GM12801 (cell line): Measurements from ENCODE around the gene TOM1L2.

Source experiments
- TF ChIP-seq, protein P1 (sequence below): IDR thresholded peaks from one replicate; pipeline ENCODE4 v1.5.1; 2011; ENCODE audit warnings: control low read depth; ENCODE audit not compliant: insufficient read length; ENCODE audit errors: extremely low read depth

TOM1L2 gene

DNA sequence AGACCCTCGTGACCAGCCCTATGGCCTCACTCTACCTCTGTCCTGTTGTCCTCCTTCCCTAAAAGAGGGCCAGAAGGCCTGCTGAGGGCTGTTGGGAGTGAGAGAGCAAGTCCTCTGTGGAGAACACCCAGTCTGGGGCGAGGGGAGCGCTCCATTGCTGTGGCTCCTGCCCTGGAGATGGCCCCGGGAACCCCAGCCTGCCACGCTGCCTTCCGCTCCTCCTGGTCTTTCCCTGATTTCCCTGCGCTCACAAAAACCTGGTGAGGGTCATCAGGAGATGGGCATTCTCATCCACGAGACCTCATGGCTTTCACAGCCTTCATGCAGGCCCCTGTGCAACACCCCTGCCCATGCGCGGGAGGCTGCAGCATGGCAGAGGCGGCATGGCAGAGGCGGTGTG lies 21.7 kb upstream of the TOM1L2 start:
- TF ChIP-seq, protein P1, sequence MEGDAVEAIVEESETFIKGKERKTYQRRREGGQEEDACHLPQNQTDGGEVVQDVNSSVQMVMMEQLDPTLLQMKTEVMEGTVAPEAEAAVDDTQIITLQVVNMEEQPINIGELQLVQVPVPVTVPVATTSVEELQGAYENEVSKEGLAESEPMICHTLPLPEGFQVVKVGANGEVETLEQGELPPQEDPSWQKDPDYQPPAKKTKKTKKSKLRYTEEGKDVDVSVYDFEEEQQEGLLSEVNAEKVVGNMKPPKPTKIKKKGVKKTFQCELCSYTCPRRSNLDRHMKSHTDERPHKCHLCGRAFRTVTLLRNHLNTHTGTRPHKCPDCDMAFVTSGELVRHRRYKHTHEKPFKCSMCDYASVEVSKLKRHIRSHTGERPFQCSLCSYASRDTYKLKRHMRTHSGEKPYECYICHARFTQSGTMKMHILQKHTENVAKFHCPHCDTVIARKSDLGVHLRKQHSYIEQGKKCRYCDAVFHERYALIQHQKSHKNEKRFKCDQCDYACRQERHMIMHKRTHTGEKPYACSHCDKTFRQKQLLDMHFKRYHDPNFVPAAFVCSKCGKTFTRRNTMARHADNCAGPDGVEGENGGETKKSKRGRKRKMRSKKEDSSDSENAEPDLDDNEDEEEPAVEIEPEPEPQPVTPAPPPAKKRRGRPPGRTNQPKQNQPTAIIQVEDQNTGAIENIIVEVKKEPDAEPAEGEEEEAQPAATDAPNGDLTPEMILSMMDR, result no peak

DNA sequence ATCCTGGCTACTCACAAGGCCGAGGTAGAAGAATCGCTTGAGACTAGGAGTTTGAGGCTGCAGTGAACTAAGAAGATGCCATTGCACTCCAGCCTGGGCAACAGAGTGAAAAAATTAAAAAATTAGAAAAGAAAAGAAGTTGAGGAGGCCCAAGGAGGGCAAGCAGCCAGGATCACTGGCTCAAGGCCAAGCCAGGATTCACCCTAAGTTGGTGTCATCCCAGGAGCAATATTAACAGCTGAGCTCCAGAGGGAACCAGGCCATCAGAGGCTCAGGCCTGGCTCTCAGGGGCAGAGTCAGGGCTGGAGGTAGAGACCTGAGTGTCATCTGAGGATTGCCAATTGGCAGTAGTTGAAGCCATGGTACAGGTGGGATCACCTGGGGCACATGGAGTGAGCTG lies 21.2 kb upstream of the TOM1L2 start:
- TF ChIP-seq, protein P1, result no peak

DNA sequence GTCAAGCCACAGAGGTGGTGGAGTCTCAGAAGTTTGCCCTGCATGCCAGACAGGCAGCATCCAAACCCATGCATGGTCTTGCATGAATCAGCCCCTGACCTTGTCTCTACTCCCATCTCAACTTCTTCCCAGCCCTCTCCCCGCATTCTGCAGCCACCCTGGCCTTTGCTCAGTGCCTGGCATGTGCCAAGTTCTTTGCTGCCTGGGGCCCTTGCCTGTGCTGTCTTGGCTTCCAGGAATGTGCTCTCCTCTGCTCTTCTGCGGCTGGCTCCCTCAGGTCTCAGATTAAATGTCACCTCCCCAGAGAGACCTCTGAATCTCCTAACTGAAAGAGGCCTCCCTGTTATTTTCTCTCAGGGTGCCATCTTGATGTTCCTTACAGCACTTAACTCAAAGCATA lies 18.1 kb upstream of the TOM1L2 start:
- TF ChIP-seq, protein P1, result no peak

DNA sequence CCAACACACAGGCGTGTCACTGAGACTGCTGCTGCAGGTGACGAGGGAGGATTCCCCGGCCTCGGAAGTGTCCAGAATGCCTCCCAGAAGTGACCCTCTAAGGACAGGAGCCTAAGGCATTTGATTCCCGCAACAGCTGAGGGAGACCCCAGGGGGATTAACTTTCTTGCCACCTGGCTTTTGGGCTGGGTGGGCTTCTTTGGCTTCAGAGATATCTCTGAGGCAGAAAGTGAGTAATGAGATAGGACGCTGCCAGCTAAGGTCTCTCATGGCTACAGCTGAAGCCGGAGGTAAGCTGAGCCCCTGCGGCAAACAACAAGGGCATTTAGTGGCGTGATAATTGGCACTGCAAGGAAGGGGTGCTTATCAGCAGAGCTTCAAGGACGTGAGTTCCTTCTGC lies 17.4 kb upstream of the TOM1L2 start:
- TF ChIP-seq, protein P1, result no peak

DNA sequence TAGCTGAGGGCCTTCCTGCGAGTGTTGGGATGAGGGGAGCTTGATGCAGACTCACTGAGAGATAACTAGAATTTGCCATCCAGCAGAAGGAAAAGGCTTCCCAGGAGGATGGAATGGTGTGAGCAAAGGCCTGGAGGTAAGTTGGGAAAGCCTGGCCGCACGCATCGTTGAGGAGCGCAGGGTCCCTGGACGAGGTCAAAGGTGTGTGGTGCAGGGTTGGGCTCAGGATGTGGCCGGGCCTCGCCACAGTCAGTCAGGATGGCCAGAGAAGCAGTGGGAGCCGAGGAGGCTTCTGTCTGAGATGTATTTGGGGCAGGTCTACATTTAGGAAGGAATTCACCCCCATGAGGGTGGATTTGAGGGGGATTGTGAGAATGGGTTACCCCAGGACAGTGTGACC lies 16.9 kb upstream of the TOM1L2 start:
- TF ChIP-seq, protein P1, result no peak

DNA sequence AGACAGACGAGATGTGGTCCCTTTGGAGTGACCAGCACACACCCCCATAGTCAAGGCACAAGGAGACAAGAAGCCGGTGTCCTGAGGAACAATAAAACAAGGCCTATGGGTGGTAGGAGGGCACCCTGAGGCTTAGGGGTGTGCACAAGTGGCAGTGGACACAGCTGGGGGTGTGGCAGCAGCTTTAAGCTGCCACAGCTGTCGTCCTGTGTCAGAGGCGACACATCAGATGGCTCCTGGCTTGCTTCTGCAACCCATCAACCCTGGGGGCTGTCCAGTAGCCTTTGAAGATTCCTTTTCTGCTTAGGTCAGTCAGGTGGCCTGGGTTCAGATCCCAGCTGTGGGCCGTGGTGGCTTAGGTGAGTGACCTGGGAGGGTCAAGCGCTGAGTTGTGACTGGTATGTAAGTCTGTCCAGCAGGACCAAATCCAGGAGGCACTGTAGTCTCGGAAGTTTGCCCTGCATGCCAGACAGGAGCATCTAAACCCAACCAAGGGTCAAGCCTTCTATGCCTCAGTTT lies 16.3 kb upstream of the TOM1L2 start:
- TF ChIP-seq, protein P1, result no peak

DNA sequence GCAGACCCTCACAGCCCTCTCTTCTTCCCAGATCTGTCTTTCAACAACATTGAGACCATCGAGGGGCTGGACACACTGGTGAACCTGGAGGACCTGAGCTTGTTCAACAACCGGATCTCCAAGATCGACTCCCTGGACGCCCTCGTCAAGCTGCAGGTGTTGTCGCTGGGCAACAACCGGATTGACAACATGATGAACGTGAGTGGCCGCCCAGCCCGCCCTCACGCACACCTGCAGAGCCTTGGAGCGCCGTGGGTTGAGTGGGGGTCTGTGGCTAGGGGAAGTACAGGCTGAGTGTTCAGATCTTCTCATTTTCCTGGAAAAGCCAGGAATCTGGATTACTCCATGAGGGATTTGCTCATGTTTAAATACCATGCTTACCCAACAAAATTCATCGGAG lies 15.7 kb upstream of the TOM1L2 start:
- TF ChIP-seq, protein P1, result no peak

DNA sequence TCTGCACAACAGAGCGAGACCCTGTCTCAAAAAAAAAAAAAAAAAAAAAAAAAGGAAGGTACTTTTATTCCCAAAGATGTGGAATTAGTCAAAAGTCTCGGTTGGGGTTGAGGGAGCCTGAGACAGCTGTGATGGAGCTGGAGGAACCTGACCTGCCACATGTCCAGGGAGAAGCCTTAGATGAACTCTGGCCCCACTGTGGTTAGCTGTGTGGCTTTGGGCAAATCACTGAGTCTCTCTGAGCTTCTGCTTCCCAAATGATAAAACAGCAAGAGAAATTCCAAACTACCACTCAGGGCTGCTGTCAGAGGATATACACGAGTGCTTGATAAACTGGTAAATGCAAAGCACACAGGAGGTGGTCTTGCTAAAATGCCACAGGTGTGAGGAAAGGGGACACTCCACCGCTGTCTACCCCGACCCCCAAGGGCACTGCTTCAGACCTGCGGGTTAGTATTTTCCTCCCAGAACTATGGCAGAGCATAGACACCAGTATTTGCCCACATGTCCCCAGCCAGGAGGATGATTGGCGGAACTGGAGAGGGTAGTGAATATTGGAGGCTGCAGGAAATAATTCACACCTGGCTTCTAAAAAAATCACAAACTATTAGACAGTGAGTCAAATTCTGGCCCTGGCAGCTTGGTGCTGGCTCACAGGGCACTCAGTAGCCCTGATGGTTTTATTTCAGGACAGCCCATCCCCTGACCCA lies 15.1 kb upstream of the TOM1L2 start:
- TF ChIP-seq, protein P1, result no peak
